ENCODE results near the gene SPAG9.

- TF ChIP-seq CTCF (IDR thresholded peaks at IDR 0.05; ENCODE audit: poor library complexity, severe bottlenecking) (no peak), POLR2AphosphoS5 (IDR thresholded peaks at IDR 0.05) (no peak), REST (IDR thresholded peaks at IDR 0.05; ENCODE audit: borderline replicate concordance) (no peak), MXI1 (conservative IDR thresholded peaks at IDR 0.05; ENCODE audit: poor library complexity, severe bottlenecking) (no peak), EZH2 (IDR thresholded peaks at IDR 0.05; ENCODE audit: borderline replicate concordance, insufficient read depth, low read length, poor library complexity, severe bottlenecking) (no peak)
These were observed 110.4 kb downstream of the SPAG9 start for GRCh38 chr17:51010173-51010675.

All from neural cell (in vitro differentiated cells).